Measurements from ENCODE around the gene NBEAL1. TPM values are rescaled to one million over a fixed set of nuclear protein-coding genes. Genes with fewer than 3 reads are reported as not detected.
"Not testable (repeated sequence)": the region's sequence is repeated elsewhere in the genome, so short reads cannot be mapped to it uniquely, and the experiment has no call there.

The NBEAL1 gene
- total RNA-seq, 4 donors from 2014 or later = 43.7 to 140 (median 90.2) TPM

DNA sequence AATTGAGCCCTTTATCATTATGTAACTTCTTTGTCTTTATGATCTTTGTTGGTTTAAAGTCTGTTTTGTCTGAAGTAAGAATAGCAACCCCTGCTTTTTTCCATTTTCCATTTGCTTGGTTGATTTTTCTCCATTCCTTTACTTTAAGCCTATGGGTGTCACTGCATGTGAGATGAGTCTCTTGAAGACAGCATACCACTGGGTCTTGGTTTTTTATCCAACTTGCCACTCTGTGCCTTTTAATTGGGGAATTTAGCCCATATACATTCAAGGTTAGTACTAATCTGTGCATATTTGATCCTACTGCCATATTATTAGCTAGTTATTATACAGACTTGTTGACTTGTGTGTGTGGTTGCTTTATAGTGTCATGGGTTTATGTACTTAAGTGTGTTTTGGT is 89.6 kb downstream of the NBEAL1 start:
- Histone ChIP-seq H3K36me3 (peaks cover 0 to 55% (median 0%) of the 10 kb centered on the region in 3 donors), H3K9me3 (peaks cover 0 to 5% (median 0%) of the 10 kb centered on the region in 4 donors), H3K27me3 (no peaks in the 10 kb centered on the region), H3K27ac (no peak overlapping the region), H3K4me3 (no peak overlapping the region), H3K4me1 (no peaks in the 10 kb centered on the region)
- TF ChIP-seq POLR2A (IDR thresholded peaks at IDR 0.05) = no peak
- TF ChIP-seq, protein P1, sequence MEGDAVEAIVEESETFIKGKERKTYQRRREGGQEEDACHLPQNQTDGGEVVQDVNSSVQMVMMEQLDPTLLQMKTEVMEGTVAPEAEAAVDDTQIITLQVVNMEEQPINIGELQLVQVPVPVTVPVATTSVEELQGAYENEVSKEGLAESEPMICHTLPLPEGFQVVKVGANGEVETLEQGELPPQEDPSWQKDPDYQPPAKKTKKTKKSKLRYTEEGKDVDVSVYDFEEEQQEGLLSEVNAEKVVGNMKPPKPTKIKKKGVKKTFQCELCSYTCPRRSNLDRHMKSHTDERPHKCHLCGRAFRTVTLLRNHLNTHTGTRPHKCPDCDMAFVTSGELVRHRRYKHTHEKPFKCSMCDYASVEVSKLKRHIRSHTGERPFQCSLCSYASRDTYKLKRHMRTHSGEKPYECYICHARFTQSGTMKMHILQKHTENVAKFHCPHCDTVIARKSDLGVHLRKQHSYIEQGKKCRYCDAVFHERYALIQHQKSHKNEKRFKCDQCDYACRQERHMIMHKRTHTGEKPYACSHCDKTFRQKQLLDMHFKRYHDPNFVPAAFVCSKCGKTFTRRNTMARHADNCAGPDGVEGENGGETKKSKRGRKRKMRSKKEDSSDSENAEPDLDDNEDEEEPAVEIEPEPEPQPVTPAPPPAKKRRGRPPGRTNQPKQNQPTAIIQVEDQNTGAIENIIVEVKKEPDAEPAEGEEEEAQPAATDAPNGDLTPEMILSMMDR (IDR thresholded peaks at IDR 0.05) = no peak
- DNase-seq = no peak

- no peaks in the 10 kb centered on the region for H3K4me1 ChIP-seq
- no peak overlapping the region for H3K4me3 ChIP-seq
- peaks cover 0 to 62% (median 0%) of the 10 kb centered on the region in 3 donors for H3K36me3 ChIP-seq
- no peak for DNase-seq
- H3K9me3 ChIP-seq = peaks cover 0 to 5% (median 0%) of the 10 kb centered on the region in 4 donors
- TF ChIP-seq, protein P1 (IDR thresholded peaks at IDR 0.05) = no peak
- no peak for TF ChIP-seq POLR2A (IDR thresholded peaks at IDR 0.05)
- peak overlapping the region in 1 of 4 donors; percentile 43 for H3K27ac ChIP-seq
- H3K27me3 ChIP-seq = no peaks in the 10 kb centered on the region
Observed at GRCh38 chr2:203105996-203106395, 91.3 kb downstream of the NBEAL1 start.

- not testable (repeated sequence) for H3K27ac ChIP-seq, DNase-seq, H3K9me3 ChIP-seq, H3K27me3 ChIP-seq, H3K4me1 ChIP-seq, H3K4me3 ChIP-seq
- peaks cover 0 to 78% (median 0%) of the 10 kb centered on the region in 3 donors for H3K36me3 ChIP-seq
Observed at GRCh38 chr2:203110496-203110895, 95.8 kb downstream of the NBEAL1 start.

GRCh38 chr2:203112342-203112741 is 97.7 kb downstream of the NBEAL1 start:
- TF ChIP-seq, protein P1 (IDR thresholded peaks at IDR 0.05) = no peak
- TF ChIP-seq POLR2A (IDR thresholded peaks at IDR 0.05) = no peak
- H3K36me3 ChIP-seq = peaks cover 0 to 91% (median 0%) of the 10 kb centered on the region in 3 donors

DNA sequence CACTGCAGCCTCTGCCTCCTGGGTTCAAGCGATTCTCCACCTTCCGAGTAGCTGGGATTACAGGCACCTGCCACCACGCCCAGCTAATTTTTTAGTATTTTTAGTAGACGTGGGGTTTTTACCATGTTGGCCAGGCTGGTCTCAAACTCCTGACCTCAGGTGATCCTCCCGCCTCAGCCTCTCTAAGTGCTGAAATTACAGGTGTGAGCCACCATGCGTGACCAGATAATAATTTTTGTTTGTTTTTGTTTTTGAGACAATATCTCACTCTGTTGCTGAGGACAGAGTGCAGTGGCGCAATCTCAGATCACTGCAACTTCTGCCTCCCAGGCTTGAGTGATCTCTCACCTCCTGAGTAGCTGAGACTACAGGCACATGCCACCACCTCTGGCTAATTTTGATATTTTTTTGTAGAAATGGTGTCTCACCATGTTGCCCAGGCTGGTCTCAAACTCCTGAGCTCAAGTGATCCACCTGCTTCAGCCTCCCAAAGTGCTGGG is 100.6 kb downstream of the NBEAL1 start:
- H3K36me3 ChIP-seq = peaks cover 0 to 64% (median 0%) of the 10 kb centered on the region in 3 donors
- H3K9me3 ChIP-seq, H3K4me3 ChIP-seq, DNase-seq, H3K27me3 ChIP-seq, H3K27ac ChIP-seq, H3K4me1 ChIP-seq: not testable (repeated sequence)

More at GRCh38 chr2:203112342-203112741, 97.7 kb downstream of the NBEAL1 start:
- Histone ChIP-seq H3K27me3 (no peaks in the 10 kb centered on the region), H3K4me3 (no peak overlapping the region), H3K27ac (no peak overlapping the region), H3K4me1 (no peaks in the 10 kb centered on the region), H3K9me3 (no peaks in the 10 kb centered on the region)
- no peak for DNase-seq

- Histone ChIP-seq H3K27ac (no peak overlapping the region), H3K4me1 (no peaks in the 10 kb centered on the region), H3K4me3 (no peak overlapping the region), H3K27me3 (no peaks in the 10 kb centered on the region), H3K36me3 (peaks cover 0 to 24% (median 0%) of the 10 kb centered on the region in 3 donors), H3K9me3 (no peaks in the 10 kb centered on the region)
- no peak for DNase-seq
- no peak for TF ChIP-seq POLR2A (IDR thresholded peaks at IDR 0.05)
- TF ChIP-seq, protein P1 (IDR thresholded peaks at IDR 0.05) = peak in 3 of 6 experiments; percentile 18 to 39 (median 19)
Observed at GRCh38 chr2:203122317-203122986, 107.8 kb downstream of the NBEAL1 start.

Measured in Peyer's patch (tissue), 4 donors.